HG03108 (cell line): ENCODE data around the gene ZBTB4.
A peak's percentile ranks its signal among the peaks of the same experiment; 100 is the strongest.

Experiments used
- ATAC-seq: cut with Tn5 transposase; IDR thresholded peaks from one replicate; pipeline ENCODE4 v1.9.1; 2021; ENCODE audit warnings: moderate library complexity; ENCODE audit not compliant: unreplicated experiment

Gene ZBTB4

DNA sequence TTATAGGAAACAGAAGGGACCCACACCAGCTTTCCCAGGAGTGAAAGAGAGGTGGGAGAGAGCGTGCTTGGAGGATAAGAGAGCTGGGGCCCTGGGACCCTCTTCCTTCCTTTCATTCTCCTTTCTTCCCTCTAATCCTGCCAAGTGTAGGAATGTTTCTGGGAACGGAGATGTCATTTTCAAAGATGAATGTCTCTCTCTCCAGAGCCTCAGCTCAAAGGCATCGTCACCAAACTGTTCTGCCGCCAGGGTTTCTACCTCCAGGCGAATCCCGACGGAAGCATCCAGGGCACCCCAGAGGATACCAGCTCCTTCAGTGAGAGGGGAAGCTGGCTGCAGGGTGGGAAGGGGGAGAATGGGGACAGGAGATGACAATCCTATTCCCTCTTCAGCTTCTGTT lies 38.2 kb downstream of the ZBTB4 start:
- no peak for ATAC-seq

DNA sequence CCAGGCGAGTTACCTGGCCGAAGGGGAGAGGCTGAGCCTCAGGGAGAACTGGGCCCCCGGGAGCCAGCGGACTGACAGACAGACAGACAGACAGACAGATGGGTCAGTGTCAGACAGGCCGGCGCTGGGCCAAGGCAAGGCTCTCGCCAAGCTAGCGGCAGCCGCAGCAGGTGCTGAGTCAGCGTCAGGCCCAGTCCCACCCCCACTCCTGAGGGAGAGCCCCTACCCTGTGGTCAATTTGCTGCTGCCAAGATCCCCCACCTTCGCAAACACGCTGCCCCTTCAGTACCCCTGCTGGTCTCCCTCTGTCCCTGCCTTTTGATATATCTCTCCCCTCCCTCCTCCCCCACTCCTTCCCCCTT lies 38.6 kb downstream of the ZBTB4 start:
- ATAC-seq = no peak

DNA sequence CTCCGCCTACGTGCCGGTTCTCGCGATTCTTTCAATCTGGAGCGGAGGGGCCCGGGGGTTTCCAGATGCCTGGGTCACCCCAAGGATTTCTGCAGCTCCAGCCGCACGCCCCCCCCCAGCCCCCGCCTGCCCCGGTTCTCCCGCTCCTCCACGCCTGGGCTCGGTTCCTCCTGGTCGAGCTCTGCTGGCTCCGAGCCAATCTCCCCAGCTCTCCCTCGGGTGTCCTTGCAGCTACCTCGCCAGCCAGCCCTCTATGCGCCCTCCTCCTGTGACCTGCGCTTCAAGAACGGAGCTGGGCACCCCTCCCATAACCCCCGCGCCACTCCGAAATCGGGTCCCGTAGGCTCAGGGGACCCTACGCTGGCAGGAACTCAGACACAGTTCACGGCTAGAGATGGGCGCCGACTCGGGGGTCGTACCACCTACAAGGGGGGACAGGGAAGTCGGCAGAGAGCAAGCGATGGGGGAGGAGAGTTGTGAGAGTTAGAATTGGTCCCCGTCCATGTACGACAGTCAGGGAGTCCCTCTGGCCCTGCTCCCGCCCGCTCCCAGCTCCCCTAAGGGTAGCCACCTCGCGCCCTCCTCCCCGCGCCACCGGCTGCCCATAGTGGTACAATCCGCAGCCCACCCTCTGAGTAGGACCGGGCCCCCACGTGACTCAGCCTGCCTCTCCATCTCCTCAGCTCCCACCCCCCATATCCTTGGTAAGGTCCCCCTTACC lies 39.2 kb downstream of the ZBTB4 start:
- ATAC-seq = no peak

DNA sequence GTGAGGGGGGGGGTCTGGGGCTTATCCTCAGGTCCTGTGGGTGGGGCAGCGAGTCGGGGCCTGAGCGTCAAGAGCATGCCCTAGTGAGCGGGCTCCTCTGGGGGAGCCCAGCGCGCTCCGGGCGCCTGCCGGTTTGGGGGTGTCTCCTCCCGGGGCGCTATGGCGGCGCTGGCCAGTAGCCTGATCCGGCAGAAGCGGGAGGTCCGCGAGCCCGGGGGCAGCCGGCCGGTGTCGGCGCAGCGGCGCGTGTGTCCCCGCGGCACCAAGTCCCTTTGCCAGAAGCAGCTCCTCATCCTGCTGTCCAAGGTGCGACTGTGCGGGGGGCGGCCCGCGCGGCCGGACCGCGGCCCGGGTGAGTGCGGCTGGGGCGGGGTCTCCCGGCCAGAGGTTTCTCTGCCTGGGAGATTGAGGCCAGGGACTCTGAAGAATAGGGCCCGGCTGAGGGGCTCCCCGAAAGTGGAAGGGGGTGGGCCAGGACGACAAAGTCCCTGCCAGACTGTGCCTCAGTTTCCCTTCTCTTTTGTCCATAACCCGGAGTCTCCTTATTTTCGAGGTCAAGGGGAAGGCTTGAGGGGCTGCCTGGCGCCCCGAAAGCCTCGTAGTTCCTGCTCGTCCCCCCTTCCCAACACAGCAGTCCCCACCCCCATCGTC lies 39.8 kb downstream of the ZBTB4 start, which contains the start of gene FGF11:
TSS of gene FGF11 (plus strand) at position 51 of the 651 bp plus-strand sequence. CDS start at position 160, 109 bp downstream.
- ATAC-seq = no peak

DNA sequence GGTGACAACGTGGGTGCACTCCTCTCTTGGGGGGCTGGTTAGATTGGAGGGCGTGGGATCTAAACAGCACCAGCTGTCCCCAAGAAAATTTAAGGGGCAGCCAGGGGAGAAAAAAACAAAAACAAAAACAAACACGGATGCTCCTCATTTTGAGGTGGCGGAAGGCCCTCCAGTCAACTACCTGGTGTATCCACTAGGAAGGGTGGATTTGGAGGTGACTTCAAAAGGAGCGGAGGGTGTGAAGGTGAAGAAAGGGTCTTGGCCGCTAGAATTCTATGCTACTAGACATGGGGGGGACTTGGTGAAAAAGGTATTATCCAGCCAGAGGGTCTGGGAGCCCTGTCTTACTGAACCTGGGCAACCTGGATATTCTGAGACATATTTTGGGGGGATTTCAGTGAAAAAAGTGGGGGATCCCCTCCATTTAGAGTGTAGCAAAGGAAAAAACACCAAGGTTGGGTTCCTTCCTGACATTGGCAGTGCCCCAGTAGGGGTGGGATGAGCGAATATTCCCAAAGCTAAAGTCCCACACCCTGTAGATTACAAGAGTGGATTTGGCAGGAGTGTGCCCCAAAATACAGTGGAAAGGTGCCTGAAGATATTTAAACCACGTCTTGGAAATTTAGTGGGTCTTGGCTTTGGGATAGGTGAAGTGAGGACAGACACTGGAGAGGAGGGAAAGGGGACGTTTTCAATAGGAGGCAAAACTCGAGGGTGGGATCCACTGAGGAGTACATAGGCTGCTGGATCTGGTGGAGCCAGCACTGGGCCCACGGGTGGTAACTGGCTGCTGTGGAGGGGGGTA lies 40.6 kb downstream of the ZBTB4 start:
- ATAC-seq = no peak

DNA sequence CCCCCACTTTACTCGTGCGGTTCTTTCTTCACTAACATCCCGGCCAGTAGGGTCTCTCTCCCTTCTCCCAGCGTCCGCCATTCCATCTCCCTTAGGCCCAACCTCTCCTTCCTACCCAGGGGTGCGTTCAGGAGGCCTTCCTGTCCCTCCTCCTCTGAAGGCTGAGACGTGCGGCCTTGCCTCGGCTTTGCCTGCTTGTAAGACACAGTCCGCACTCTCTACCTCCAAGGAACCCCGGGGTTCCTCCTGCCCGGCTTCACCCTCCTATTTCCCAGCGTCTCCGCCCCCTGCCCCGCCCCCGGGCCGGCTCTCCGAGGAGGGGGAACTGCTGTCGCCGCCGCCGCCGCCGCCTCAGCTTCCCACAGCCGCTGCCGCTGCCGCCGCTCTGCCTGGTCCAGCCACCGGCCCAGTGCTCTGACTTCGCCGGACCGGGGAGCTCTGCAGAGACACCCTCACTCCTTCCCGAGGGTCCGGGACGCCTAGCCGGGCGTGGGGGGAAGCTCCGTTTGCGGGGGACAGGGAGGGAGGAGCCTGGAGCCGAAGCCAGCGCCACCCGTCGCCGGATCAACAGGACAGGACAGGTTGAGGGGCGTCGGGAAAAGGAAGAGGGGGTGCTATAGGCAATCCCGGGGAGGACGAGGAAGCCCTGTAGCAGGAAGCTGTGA lies 41.3 kb downstream of the ZBTB4 start:
- ATAC-seq = no peak

DNA sequence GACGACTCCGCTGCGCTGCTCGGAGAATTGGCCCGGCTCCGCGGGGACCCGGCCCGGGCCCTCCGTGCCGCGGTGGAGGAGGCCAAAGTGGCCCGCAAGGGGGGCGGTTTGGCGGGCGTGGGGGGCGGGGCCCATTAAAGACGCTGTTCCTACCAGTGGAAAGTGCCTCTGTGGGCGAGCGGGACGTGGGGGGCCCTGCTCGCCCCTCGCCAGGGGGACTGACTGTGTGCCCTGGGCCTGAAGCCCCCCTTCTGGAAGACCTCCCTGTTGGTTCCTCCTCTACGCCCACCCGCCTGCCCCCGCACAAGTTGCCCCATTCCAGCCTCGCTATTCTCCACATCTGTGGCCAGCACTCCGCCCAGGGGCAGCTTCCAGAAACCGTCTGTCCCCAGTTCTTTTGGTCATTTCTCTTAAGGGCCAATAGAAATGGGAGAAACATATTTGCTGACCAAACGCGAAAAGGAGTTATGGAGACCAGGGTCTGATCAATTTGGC lies 42.0 kb downstream of the ZBTB4 start:
- ATAC-seq = no peak

DNA sequence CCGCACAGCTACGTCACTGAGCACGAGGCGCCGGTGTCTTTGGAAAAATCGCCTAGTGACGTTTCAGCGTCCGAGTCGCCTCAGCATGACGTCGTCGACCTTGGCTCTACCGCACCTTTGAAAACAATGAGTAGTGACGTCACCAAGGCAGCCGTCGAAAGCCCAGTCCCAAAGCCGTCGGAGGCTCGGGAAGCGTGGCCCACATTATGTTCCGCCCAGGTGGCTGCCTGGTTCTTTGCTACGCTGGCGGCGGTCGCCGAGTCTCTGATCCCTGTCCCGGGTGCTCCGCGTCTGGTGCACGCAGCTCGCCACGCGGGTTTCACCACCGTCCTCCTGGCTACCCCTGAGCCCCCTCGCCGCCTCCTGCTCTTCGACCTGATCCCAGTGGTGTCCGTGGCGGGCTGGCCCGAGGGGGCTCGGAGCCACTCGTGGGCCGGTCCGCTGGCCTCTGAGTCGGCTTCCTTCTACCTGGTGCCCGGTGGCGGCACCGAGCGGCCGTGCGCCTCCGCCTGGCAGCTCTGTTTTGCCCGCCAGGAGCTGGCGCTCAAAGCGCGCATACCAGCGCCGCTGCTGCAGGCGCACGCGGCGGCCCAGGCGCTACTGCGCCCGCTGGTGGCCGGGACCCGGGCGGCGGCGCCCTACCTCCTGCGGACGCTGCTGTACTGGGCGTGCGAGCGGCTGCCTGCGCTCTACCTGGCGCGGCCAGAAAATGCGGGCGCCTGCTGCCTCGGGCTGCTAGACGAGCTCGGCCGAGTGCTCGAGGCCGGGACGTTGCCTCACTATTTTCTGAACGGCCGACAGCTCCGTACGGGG lies 42.7 kb downstream of the ZBTB4 start:
- ATAC-seq = peak; percentile 39

DNA sequence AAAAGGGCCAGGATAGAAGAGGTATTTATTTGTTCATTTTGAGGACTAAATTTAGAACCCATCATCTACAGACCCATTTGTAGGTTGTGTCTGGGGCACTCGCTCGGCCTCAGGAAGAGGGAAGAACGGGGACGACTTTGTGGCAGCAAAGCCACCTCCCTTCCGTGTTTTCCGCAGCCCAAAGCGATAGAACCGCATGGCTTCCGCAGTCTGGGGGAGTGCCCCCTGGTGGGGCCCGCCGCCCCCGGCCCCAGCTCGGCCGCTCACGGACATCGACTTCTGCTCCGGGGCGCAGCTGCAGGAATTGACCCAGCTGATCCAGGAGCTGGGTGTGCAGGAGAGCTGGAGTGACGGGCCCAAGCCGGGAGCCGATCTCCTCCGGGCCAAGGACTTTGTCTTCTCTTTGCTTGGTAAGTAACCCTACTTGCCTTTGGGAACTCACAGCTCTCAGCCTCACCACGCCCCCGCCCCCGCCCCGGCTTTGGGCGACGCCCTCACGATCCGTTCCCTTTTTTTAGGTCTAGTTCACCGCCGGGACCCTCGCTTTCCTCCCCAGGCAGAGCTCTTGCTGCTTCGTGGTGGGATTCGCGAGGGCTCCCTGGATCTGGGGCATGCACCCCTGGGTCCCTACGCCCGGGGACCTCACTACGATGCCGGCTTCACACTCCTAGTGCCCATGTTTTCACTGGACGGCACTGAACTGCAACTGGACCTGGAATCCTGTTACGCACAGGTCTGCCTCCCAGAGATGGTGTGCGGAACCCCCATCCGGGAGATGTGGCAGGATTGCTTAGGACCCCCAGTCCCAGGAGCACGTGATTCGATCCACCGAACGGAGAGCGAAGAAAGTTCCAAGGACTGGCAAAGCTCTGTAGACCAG lies 43.5 kb downstream of the ZBTB4 start:
- ATAC-seq = peak; percentile 13

DNA sequence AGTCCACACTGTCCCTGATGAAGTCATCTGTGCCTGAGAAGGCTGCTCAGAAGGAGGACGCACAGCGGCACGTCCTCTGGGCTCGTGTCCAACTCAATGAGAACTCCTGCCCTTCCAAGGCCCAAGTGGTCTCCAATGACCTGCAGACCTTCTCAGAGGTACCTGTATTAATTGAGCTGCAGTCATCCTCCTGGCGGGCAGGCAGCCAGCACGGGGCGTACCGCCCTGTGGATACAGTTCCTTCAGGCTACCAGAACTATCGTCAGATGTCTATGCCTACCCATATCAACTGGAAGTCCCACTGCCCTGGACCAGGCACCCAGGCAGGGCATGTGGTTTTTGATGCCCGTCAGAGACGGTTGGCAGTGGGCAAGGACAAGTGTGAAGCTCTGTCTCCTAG lies 47.1 kb downstream of the ZBTB4 start:
- ATAC-seq = no peak

DNA sequence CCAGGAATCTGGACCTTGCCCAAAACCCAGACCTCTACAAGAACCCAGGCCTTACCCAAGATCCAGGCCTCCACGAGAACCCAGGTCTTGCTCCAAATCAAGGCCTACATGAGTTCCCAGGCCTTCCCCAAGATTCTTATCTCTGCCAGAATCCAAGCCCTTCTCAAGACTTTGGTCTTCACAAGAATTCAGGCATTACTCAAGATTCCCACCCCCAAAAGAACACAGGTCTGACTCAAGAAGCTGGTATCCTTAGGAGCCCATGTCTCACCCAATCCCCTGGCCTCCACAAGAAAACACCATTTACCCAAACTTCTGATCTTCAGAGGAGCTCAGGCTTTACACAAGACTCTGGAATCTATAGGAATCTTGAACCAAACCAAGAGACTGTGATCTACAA lies 48.2 kb downstream of the ZBTB4 start:
- ATAC-seq = no peak

DNA sequence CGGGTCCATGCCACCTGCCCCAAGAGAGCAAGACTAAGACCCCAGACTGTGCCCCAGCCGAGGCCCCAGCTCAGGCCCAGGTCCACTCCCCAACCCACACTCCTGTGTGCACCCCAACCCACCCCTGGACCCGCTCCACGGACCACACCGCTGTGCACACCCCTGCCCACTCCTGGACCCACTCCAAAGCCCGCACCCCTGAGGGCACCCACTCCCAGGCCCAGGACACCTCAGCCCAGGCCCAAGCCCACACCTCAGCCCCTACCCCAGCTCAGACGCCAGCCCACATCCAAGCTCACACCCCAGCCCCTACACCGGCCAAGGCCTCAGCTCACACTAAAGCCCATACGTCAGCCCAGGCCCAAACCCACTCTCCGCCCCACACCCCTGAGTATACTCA lies 49.7 kb downstream of the ZBTB4 start:
- ATAC-seq = no peak

DNA sequence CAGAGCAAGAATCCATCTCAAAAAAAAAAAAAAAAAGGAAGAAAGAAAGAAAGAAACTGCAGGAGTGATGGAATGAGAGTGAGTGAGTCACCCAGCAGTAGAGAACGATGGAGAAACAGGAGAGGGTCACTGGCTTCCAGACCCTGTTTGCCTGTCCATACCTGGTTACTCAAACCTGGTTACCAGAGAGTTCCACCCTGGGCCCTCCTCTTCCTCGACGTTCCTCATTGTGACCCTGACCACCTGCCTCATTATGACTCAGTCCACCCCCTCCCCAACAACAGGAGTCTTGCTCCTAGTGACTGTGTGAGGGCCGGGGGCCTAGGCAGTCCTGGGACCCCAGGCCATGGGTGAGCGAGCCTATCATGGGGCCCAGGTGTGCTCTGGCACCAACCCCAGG lies 50.9 kb downstream of the ZBTB4 start, which contains the start of gene SPEM3:
TSS of gene SPEM3 (plus strand) at position 301 of the 400 bp plus-strand sequence. CDS start at position 347, 46 bp downstream.
- no peak for ATAC-seq

DNA sequence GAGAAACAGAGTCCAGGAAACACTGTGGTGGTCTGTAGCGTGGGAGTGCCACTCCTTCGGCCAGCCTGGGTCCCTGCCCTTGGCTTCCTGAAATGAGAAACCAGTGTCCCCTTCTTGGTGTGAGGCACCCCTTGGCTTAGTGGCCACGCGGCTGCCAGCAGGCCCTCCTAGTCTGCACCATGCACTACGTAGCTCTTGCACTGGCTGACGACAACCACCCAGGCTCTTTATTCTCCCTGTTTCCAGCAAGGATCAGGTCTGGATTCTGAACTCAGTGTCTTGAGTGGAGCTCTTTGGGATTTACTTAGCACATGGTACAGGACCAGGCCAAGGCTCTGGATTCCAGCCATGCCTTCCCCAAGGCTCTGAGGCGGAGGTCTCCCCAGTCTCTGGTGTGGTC lies 51.9 kb downstream of the ZBTB4 start:
- no peak for ATAC-seq

DNA sequence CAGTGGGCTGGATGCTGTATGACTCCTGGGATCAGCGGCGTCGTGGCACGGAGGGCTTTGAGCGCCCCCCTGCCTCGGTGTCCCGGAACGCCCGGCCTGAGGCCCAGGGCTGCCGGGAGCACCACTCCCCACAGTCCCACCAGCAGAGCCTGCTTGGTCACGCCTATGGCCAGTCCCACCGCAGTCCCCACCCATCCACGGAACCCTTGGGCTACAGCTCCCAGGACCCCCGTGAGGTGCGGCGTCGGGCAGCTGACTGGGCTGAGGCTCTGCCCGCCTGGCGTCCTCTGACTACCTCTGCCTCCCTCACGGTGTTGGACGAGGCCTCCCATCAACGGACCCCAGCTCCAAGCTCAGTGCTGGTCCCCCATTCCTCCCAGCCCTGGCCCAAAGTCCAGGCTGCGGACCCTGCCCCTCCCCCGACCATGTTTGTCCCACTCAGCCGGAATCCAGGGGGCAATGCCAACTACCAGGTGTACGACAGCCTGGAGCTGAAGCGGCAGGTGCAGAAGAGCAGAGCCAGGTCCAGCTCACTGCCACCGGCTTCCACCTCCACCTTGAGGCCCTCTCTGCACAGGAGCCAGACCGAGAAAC lies 52.4 kb downstream of the ZBTB4 start:
- no peak for ATAC-seq

DNA sequence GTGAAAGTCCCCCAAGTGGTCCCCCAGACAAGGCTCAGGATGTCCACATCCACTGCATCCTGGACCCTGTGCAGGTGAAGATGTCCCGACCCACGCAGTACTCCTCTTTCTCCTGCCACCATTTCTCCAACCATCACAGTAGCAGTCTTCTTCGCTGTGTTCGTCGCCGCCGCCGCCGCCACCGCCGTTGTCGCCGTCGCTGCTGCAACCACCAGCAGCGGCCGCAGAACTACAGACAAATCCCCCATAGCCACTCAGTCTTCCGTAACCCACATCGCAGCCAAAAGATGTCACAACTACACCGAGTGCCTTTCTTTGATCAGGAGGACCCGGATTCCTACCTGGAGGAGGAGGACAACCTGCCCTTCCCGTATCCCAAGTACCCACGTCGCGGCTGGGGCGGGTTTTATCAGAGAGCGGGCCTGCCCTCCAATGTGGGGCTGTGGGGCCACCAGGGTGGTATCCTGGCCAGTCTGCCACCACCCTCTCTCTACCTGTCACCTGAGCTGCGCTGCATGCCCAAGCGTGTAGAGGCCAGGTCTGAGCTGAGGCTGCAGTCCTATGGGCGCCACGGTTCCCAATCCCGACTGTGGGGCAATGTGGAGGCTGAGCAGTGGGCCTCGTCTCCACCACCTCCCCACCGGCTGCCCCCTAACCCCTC lies 53.1 kb downstream of the ZBTB4 start:
- ATAC-seq = no peak

DNA sequence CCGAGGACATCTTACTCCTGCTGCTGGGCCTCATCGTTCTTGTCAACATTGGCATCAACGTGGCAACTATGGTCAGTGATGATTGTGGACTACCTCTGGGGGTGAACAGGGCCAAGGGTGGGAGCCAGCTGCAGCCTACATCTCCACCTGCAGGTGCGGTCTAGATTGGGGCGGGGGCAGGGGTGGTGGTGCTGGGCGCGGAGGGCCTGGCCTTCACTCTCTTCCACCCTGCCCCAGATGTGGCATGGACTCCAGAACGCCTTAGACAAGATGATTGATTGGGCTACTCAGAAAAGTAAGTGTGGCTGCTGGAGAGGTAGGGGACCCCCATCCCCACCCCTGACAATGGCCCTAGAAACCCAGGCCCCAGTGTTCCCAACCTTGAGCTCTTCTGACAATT lies 53.7 kb downstream of the ZBTB4 start:
- no peak for ATAC-seq

DNA sequence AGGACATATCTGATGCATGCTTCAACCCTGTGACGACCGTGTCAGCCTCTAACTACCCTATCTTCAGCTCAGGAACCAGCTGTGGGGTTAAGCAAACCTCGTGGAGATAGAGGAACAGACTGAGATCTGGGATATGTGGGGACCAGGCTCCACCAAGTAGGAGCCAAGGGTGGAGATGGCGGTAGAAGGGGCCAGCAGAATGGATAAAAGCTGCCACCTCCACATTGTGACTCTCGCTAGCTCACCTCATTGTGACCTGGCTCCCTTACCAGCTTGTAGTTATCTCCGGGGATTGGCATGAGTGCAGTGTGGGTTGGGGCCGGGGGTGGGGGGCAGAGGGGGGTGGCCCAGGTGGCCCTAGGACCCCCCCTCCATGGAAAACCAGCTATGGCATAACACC lies 54.1 kb downstream of the ZBTB4 start, which contains the start of gene SPEM2:
TSS of gene SPEM2 (plus strand) at position 301 of the 400 bp plus-strand sequence. CDS start at position 374, 73 bp downstream.
- no peak for ATAC-seq
